SK-N-MC (cell line): ENCODE results near the gene VAT1L.

Experiments used
- DNase-seq: peaks from one replicate; pipeline ENCODE4 v3.0.0-alpha.2; 2011; ENCODE audit warnings: low read depth, low spot score
- H3K27ac ChIP-seq: fragments of 200-600 bp; sonication (generic); 2 replicates; pipeline ENCODE4 v1.5.1; 2016; ENCODE audit warnings: mixed run types
- H3K36me3 ChIP-seq: fragments of 200-600 bp; sonication (generic); 2 replicates; pipeline ENCODE4 v1.6.1; 2017; ENCODE audit warnings: antibody characterized with exemption, low read length, mixed read lengths; ENCODE audit not compliant: insufficient read depth
- H3K4me3 ChIP-seq: fragments of 200-600 bp; sonication (generic); 2 replicates; pipeline ENCODE4 v1.5.1; 2016
- H3K9ac ChIP-seq: fragments of 200-600 bp; sonication (generic); 2 replicates; pipeline ENCODE4 v1.8.0; 2017; ENCODE audit warnings: mixed run types, mixed read lengths; ENCODE audit not compliant: insufficient read length
- H3K9me3 ChIP-seq: fragments of 200-600 bp; sonication (generic); 2 replicates; pipeline ENCODE4 v1.6.1; 2017; ENCODE audit warnings: low read depth, mild to moderate bottlenecking, antibody characterized with exemption, low read length, moderate library complexity, mixed read lengths
- EZH2 ChIP-seq: fragments of 200-600 bp; sonication (generic); IDR thresholded peaks from one replicate; pipeline ENCODE4 v1.6.1; 2017; ENCODE audit warnings: antibody characterized with exemption
- FOXP2 ChIP-seq: optimal IDR thresholded peaks from 2 replicates; pipeline ENCODE3; 2011; ENCODE audit warnings: mild to moderate bottlenecking, moderate library complexity; ENCODE audit not compliant: insufficient read depth; ENCODE audit errors: extremely low read length, control extremely low read depth
- POLR2AphosphoS5 ChIP-seq: IDR thresholded peaks from 2 replicates; pipeline ENCODE4 v1.6.1; 2012; ENCODE audit warnings: mild to moderate bottlenecking, low read depth, low read length, borderline replicate concordance

VAT1L gene

DNA sequence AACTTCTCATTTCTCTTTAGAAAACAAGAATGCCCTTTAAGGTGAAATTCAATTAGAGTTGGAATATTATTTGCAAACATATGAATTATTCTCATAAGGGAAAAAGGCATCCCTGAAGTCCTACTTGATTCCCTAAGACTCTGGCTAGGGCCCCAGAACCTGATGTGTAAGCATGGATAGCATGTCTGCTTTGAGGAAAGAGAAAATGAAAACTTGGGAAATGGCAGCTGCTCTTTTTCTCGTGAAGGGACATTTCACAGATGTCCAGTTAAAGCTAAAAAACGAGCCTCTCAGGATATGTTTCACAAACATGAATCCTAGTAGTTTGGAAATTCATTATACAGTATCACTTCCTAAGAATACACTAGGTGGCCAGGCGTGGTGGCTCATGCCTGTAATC, 121.7 kb downstream of the VAT1L start:
- H3K9ac ChIP-seq = no peak overlapping the region
- no peaks in the 10 kb centered on the region for H3K36me3 ChIP-seq
- DNase-seq = no peak
- H3K27ac ChIP-seq = no peak overlapping the region
- TF ChIP-seq FOXP2 (no peak), EZH2 (no peak), POLR2AphosphoS5 (no peak)
- H3K4me3 ChIP-seq = no peak overlapping the region
- H3K9me3 ChIP-seq = no peaks in the 10 kb centered on the region

DNA sequence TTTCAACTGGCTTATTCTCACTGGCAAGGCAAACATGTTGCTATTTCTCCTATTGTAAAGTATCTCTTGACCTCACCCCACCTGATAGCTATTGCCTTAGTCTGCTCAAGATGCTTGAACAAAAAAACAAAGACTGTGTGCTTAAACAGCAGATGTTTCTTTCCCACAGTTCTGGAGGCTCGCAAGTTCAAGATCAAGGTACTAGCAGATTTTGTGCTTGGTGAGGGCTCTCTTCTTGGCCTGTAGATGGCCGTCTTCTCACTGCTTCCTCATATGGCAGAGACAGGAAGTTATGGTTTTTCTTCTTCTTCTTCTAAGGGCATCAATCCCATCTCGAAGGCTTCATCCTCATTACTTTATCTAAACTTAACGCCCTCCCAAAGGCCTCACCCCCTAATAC, 124.3 kb downstream of the VAT1L start:
- no peak for TF ChIP-seq EZH2
- TF ChIP-seq FOXP2 = no peak
- no peak for TF ChIP-seq POLR2AphosphoS5
- no peak overlapping the region for H3K27ac ChIP-seq
- no peak overlapping the region for H3K9ac ChIP-seq
- H3K4me3 ChIP-seq = no peak overlapping the region
- no peaks in the 10 kb centered on the region for H3K36me3 ChIP-seq
- no peaks in the 10 kb centered on the region for H3K9me3 ChIP-seq
- no peak for DNase-seq

DNA sequence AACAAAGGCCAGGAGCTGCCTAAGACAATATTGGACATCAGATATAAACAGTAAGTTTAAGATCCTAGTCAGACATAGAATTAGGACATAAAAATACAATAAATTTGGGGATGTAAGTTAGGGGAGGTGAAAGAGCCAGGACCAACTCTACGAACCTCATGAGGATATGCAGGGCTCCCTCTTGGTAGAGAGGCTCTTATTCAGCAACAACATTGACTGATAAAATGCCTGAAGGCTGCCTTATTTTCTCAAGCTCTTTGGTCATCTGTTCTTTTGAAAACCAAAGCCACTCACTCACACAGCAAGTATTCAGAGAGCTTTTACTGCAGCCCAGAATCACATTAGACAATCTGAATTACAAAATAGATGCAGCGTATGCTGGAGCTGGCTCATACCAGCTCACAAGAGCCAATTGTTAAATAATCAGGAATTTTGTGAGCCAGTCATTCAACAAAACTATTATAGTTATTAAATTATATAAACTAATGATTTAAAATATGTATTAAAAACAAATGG, 125.4 kb downstream of the VAT1L start:
- H3K4me3 ChIP-seq = no peak overlapping the region
- DNase-seq = no peak
- no peaks in the 10 kb centered on the region for H3K9me3 ChIP-seq
- H3K27ac ChIP-seq = no peak overlapping the region
- TF ChIP-seq EZH2 = no peak
- no peak for TF ChIP-seq FOXP2
- TF ChIP-seq POLR2AphosphoS5 = no peak
- no peaks in the 10 kb centered on the region for H3K36me3 ChIP-seq
- H3K9ac ChIP-seq = no peak overlapping the region

DNA sequence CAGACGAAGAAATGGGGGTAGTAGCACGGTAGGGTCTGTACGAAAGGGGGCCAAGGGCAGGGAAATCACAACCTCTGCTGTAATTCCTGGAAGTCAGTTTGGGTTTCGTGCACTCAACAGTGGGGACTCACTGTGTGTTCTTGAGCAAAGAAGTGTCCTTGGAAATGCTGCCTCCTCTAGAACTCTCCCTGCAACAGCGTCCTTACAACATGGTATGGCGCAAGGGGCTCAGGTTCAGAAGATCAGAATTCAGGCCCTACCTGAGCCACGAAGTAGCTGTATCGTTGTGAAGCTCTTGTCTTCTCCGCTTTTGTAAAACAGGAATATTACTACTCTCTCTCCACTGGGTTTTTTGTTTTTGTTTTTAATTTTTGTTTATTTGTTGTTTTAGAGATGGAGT, 127.7 kb downstream of the VAT1L start:
- DNase-seq = no peak
- no peak overlapping the region for H3K4me3 ChIP-seq
- H3K36me3 ChIP-seq = no peaks in the 10 kb centered on the region
- no peak for TF ChIP-seq FOXP2
- TF ChIP-seq POLR2AphosphoS5 = no peak
- TF ChIP-seq EZH2 = no peak
- H3K27ac ChIP-seq = no peak overlapping the region
- no peak overlapping the region for H3K9ac ChIP-seq
- H3K9me3 ChIP-seq = no peaks in the 10 kb centered on the region

DNA sequence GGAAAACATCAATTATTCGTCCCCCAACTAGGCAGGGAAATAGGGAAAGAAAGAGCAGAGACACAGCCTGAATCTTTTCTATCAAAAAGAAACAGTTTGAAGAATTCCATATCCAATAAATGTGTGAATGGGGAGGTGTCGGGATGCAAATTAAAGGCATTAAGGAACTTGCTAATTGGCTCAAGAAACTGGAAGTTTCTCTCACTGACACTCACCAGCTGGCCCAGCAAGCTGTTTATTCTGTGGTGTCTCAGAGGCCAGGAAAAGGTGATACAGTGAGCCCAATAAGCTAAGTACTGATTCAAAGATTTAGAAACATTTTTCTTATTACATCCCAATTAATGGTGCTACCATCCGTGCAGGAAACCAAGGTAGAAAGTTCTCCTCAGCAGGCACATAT, 129.6 kb downstream of the VAT1L start:
- no peak for TF ChIP-seq POLR2AphosphoS5
- TF ChIP-seq EZH2 = no peak
- no peak for TF ChIP-seq FOXP2
- Histone ChIP-seq H3K4me3 (no peak overlapping the region), H3K9ac (no peak overlapping the region), H3K9me3 (no peaks in the 10 kb centered on the region), H3K36me3 (no peaks in the 10 kb centered on the region), H3K27ac (no peak overlapping the region)
- no peak for DNase-seq

DNA sequence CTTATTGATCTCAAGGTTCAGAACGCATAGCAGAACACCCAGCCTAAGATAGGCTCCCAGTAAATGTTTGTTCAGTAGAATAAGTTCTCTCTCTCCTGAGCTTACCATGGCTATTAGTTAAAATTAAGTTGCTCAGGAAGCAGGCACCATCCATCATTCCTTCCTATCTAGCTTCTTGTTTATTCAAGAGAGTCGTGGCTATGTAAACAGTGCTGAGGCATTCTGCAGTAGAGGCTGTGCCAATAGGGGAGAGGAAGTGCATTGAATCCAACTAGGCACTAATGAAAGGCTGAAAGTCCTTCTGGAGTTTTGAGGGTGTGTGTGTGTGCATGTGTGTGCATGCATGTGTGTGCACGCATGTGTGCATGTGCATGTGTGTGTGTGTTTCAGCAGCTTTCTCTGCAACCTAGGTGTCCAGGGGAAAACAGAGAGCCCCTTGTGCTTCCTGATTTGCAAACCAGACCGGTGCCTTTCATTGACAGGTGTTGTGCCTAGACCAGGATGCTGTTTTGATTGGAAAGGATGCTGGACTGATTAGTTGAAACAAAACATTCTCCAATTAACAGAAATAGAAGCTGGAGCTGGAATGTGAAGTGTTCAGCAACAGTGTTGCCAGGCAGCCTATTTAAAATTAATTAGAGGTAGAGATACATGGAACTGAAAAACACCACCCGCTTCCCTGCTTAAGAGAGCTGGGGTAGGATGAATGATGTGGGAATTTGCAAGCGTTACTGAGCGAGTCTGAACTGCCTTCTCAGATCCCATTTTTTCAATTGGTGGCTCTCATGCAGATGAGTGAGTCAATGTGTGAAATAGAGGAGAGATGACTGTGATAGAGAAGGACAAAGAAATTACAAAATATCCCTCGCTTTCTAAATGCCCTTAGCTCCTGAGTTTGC, 130.7 kb downstream of the VAT1L start:
- Histone ChIP-seq H3K36me3 (no peaks in the 10 kb centered on the region), H3K4me3 (no peak overlapping the region), H3K9ac (no peak overlapping the region), H3K9me3 (no peaks in the 10 kb centered on the region), H3K27ac (no peak overlapping the region)
- TF ChIP-seq EZH2 (no peak), POLR2AphosphoS5 (no peak), FOXP2 (no peak)
- no peak for DNase-seq

DNA sequence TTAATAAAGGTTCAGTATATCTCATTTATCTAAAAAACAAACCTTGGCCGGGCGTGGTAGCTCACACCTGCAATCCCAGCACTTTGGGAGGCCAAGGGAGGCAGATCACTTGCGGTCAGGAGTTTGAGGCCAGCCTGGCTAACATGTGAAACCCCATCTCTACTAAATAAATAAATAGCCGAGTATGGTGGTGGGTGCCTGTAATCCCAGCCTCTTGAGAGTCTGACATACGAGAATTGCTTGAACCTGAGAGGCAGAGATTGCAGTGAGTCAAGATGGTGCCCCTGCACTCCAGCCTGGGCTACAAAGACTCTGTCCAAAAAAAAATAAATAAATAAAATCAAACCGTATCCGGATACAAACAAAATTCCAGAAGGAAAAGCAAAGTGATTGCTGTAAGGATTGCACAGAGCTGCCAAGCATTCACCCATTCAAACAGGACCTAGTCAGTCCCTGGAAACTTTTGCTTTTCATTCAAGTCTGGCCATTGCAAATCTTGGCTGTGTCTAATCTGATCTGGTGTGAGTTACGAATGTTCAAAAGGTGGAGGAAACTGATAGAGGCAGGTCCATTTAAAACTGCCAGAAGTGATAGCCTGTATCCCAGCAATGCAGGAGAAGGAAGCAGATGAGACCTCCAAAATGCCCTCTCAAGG, 131.5 kb downstream of the VAT1L start:
- no peak for TF ChIP-seq FOXP2
- Histone ChIP-seq H3K36me3 (no peaks in the 10 kb centered on the region), H3K9me3 (no peaks in the 10 kb centered on the region), H3K4me3 (no peak overlapping the region), H3K27ac (no peak overlapping the region), H3K9ac (no peak overlapping the region)
- DNase-seq = no peak

DNA sequence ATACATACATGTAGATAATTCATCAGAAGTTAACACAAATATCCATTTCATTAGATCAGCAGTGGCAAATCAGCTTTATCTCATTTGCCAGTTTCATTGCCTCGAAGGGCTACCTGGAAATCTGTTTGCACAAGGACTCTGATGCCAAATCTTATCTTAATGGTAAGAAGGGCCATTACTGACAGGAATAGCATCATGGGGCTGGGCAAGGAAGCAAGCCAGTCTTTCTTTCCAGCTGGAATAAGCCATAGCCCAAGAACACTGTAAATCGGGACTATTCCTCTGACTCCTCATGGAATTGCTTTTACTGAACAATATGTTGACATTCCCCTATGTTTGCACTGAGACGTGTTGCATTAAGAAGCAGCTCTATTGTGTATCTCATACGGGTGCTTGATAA, 132.6 kb downstream of the VAT1L start:
- H3K9ac ChIP-seq = no peak overlapping the region
- no peaks in the 10 kb centered on the region for H3K9me3 ChIP-seq
- no peak overlapping the region for H3K27ac ChIP-seq
- H3K4me3 ChIP-seq = no peak overlapping the region
- H3K36me3 ChIP-seq = no peaks in the 10 kb centered on the region
- DNase-seq = no peak
- TF ChIP-seq POLR2AphosphoS5 (no peak), EZH2 (no peak), FOXP2 (no peak)
